HCT116 (cell line): ENCODE measurements around the gene YAE1.

Source experiments
- ATF3 ChIP-seq: IDR thresholded peaks from 2 replicates; pipeline ENCODE4 v1.6.1; 2012
- CEBPB ChIP-seq: IDR thresholded peaks from 2 replicates; pipeline ENCODE4 v1.6.1; 2012; ENCODE audit warnings: low read depth
- CTCF ChIP-seq, 3 experiments: fragments of 200-600 bp in 1 of 3; sonication (generic) in 1 of 3; IDR thresholded peaks in 2 of 3; conservative IDR thresholded peaks in 1 of 3; 2 replicates each; pipeline ENCODE4 v1.5.1; 2012 to 2017; ENCODE audit warnings: low read depth in 2 of 3, low read length in 2 of 3, antibody characterized with exemption in 1 of 3, borderline replicate concordance in 1 of 3, control low read depth in 1 of 3, mild to moderate bottlenecking in 1 of 3, mixed read lengths in 1 of 3, mixed run types in 1 of 3, moderate library complexity in 1 of 3; ENCODE audit not compliant: insufficient read depth in 1 of 3
- EGR1 ChIP-seq: IDR thresholded peaks from 2 replicates; pipeline ENCODE4 v1.6.1; 2012; ENCODE audit warnings: low read depth
- EZH2 ChIP-seq: fragments of 200-600 bp; sonication (generic); IDR thresholded peaks from 2 replicates; pipeline ENCODE4 v1.6.1; 2017; ENCODE audit warnings: antibody characterized with exemption, mixed run types
- EZH2phosphoT487 ChIP-seq: fragments of 200-600 bp; IDR thresholded peaks from 2 replicates; pipeline ENCODE4 v1.6.1; 2018; ENCODE audit warnings: antibody characterized with exemption, borderline replicate concordance
- MAX ChIP-seq: IDR thresholded peaks from 2 replicates; pipeline ENCODE4 v1.6.1; 2012
- POLR2A ChIP-seq: IDR thresholded peaks from 2 replicates; pipeline ENCODE4 v1.7.0; 2011; ENCODE audit warnings: borderline replicate concordance; ENCODE audit not compliant: insufficient read depth, insufficient read length; ENCODE audit errors: extremely low read depth
- POLR2AphosphoS5 ChIP-seq: IDR thresholded peaks from 2 replicates; pipeline ENCODE4 v1.6.1; 2011; ENCODE audit warnings: mild to moderate bottlenecking, low read depth, low read length, moderate library complexity
- REST ChIP-seq: IDR thresholded peaks from 2 replicates; pipeline ENCODE4 v1.6.1; 2012; ENCODE audit warnings: low read depth
- SP1 ChIP-seq: IDR thresholded peaks from 2 replicates; pipeline ENCODE4 v1.6.1; 2012; ENCODE audit warnings: low read depth
- SRF ChIP-seq: IDR thresholded peaks from 2 replicates; pipeline ENCODE4 v1.6.1; 2012; ENCODE audit warnings: low read depth
- ZBTB33 ChIP-seq: IDR thresholded peaks from 2 replicates; pipeline ENCODE4 v1.6.1; 2011; ENCODE audit warnings: mild to moderate bottlenecking, low read length, moderate library complexity; ENCODE audit not compliant: insufficient replicate concordance; ENCODE audit errors: extremely low read depth
- ZNF274 ChIP-seq: fragments of 200-500 bp; sonication (Bioruptor generic); IDR thresholded peaks from 2 replicates; pipeline ENCODE4 v1.6.1; 2014; ENCODE audit warnings: mild to moderate bottlenecking, low read depth, low read length, inconsistent platforms

GRCh38 chr7:39565538-39565937 is 666 bp upstream of the YAE1 start:
- no peak for TF ChIP-seq EZH2
- TF ChIP-seq CTCF (IDR thresholded peaks at IDR 0.05 in 2 of 3, conservative IDR thresholded peaks at IDR 0.05 in 1 of 3; ENCODE audit: borderline replicate concordance in 1 of 3, insufficient read depth in 1 of 3, low read depth in 2 of 3, low read length in 2 of 3): no peak
- no peak for TF ChIP-seq ZNF274
- TF ChIP-seq ATF3: no peak
- TF ChIP-seq SRF: no peak
- TF ChIP-seq REST: no peak
- TF ChIP-seq MAX: no peak
- TF ChIP-seq EGR1: no peak
- no peak for TF ChIP-seq POLR2AphosphoS5
- TF ChIP-seq ZBTB33: no peak
- no peak for TF ChIP-seq POLR2A
- TF ChIP-seq EZH2phosphoT487: no peak
- TF ChIP-seq CEBPB: no peak
- TF ChIP-seq SP1: no peak
